Right atrium auricular region (tissue), 2 donors: ENCODE results near the gene MRPL2. TPM values are rescaled to one million over a fixed set of nuclear protein-coding genes. Genes with fewer than 3 reads are reported as not detected.
A peak's percentile ranks its signal among the peaks of the same experiment; 100 is the strongest.

Experiments
- DNase-seq: peaks from one replicate; pipeline ENCODE4 v3.0.0-alpha.2; 2019; ENCODE audit warnings: low spot score
- H3K27ac ChIP-seq, 2 donors: fragments of 200-600 bp; sonication (generic); 1 replicate in 1 of 2; 2 replicates in 1 of 2; pipeline ENCODE4 v1.5.1; 2016 to 2019
- H3K27me3 ChIP-seq, 2 donors: fragments of 200-600 bp; sonication (generic); one replicate each; pipeline versions ENCODE4 v1.5.1 to v1.6.0; 2017 to 2019
- H3K36me3 ChIP-seq: fragments of 200-600 bp; sonication (generic); one replicate; pipeline ENCODE4 v1.5.1; 2016
- H3K4me1 ChIP-seq, 2 donors: fragments of 200-600 bp; sonication (generic); one replicate each; pipeline versions ENCODE4 v1.5.1 to v1.6.0; 2017 to 2019
- H3K4me3 ChIP-seq, 2 donors: fragments of 200-600 bp; sonication (generic); 1 replicate in 1 of 2; 2 replicates in 1 of 2; pipeline ENCODE4 v1.5.1; 2017 to 2019; ENCODE audit warnings: mild to moderate bottlenecking in 1 of 2, moderate library complexity in 1 of 2
- H3K9me3 ChIP-seq, 2 donors: fragments of 200-600 bp; sonication (generic); one replicate each; pipeline ENCODE4 v1.5.1; 2019
- total RNA-seq, 2 donors: library from RNA; depleted of rRNA; stranded (reverse); fragments of >200 nt; gene quantifications; one replicate each; pipeline ENCODE4 v1.1.0, GENCODE V29; 2016
- TF ChIP-seq, protein P1 (sequence below), 2 donors: fragments of 200-600 bp; sonication (generic); IDR thresholded peaks; one replicate each; pipeline ENCODE4 v1.5.1; 2019; ENCODE audit warnings: antibody characterized with exemption in 2 of 2

The MRPL2 gene
- total RNA-seq, 2 donors from 2014 or later = 37.0 to 41.0 TPM

DNA sequence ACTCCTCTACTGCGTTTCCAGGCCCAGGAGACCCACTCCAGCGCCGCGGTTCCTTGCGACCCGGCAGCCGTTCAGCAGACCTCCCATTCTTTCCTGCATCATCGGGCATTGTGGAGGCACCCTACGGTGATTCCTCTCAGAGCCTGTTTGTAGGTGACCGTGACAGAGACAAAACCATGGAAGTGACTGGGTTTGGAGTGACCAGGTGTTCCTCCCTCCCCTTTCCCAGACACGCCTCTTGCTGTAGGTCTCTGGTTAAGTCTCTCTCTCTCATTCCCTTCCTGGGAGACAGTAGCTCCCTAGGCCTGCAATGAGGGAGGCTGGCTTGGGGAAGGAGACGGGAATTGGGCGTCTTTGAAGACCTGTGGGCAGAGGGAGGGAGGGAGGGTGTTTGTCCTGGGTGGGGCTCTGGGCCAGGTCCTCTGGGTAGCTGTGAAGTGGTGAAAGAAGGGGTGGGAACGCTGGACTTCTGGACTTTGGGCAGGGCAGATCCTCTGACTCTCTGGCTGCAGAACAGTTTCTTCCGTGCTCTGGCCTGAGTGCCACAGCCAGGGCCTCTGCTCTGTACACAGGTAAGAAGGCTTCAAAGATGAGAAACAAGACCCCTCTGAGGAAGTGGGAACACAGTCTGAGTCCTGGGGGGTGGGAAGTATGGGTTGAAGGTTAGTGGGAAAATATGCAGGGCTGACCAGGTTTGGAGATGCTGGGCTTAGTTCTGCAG lies 960 bp upstream of the MRPL2 start:
- no peak for DNase-seq
- peak overlapping the region; percentile 94 to 95 for H3K27ac ChIP-seq
- TF ChIP-seq, protein P1, sequence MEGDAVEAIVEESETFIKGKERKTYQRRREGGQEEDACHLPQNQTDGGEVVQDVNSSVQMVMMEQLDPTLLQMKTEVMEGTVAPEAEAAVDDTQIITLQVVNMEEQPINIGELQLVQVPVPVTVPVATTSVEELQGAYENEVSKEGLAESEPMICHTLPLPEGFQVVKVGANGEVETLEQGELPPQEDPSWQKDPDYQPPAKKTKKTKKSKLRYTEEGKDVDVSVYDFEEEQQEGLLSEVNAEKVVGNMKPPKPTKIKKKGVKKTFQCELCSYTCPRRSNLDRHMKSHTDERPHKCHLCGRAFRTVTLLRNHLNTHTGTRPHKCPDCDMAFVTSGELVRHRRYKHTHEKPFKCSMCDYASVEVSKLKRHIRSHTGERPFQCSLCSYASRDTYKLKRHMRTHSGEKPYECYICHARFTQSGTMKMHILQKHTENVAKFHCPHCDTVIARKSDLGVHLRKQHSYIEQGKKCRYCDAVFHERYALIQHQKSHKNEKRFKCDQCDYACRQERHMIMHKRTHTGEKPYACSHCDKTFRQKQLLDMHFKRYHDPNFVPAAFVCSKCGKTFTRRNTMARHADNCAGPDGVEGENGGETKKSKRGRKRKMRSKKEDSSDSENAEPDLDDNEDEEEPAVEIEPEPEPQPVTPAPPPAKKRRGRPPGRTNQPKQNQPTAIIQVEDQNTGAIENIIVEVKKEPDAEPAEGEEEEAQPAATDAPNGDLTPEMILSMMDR (IDR thresholded peaks at IDR 0.05) = no peak
- no peaks in the 10 kb centered on the region for H3K27me3 ChIP-seq
- H3K9me3 ChIP-seq = no peaks in the 10 kb centered on the region
- H3K36me3 ChIP-seq = peaks cover 47% of the 10 kb centered on the region
- peaks cover 0 to 46% of the 10 kb centered on the region in 2 donors for H3K4me1 ChIP-seq
- peak overlapping the region; percentile 95 to 98 for H3K4me3 ChIP-seq

DNA sequence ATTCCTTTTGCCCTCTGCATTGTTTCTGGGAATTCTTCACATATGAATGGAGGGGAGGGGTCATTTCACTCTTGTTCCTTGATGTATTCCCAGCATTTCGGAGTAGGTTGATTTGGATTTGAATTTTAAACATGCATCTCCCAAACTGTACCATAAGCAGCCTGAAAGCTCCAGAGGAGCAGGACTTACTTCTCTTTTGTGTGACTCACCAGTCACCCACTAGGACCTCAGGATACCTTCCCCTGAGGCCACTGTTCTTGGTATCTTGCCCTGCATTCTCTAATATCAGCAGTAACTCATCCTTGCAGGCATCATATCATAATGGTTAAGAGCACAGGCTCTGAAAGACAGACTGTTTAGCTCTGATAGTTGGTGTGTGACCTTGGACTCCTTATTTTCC lies 703 bp downstream of the MRPL2 start:
- H3K36me3 ChIP-seq = peaks cover 34% of the 10 kb centered on the region
- peak overlapping the region; percentile 95 to 98 for H3K4me3 ChIP-seq
- H3K9me3 ChIP-seq = no peaks in the 10 kb centered on the region
- DNase-seq = no peak
- H3K4me1 ChIP-seq = peaks cover 0 to 52% of the 10 kb centered on the region in 2 donors
- peak overlapping the region; percentile 94 to 95 for H3K27ac ChIP-seq
- TF ChIP-seq, protein P1 (IDR thresholded peaks at IDR 0.05) = no peak
- H3K27me3 ChIP-seq = no peaks in the 10 kb centered on the region

DNA sequence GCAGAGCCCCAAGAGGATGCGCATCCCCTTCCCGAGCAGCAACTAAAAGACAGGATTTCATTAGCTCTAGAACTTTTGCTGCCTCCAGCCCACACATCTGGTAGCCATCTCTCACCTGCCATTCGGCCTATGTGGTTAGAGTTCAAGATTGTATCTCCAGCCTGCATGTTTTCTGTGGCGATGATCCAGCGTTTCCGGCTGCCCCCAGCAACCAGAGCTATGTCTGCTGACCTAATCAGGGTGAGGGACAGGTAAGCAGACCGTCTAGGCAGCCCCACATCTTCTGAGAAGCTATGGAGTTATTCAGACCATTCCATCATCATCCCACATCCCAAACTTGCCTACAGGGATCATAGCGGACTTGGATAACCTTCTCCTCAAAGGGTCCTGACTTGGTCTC lies 3.3 kb downstream of the MRPL2 start:
- H3K9me3 ChIP-seq = no peaks in the 10 kb centered on the region
- no peaks in the 10 kb centered on the region for H3K27me3 ChIP-seq
- H3K4me3 ChIP-seq = no peak overlapping the region
- peaks cover 29% of the 10 kb centered on the region for H3K36me3 ChIP-seq
- TF ChIP-seq, protein P1 (IDR thresholded peaks at IDR 0.05) = no peak
- no peak for DNase-seq
- no peak overlapping the region for H3K27ac ChIP-seq
- peaks cover 0 to 48% of the 10 kb centered on the region in 2 donors for H3K4me1 ChIP-seq

DNA sequence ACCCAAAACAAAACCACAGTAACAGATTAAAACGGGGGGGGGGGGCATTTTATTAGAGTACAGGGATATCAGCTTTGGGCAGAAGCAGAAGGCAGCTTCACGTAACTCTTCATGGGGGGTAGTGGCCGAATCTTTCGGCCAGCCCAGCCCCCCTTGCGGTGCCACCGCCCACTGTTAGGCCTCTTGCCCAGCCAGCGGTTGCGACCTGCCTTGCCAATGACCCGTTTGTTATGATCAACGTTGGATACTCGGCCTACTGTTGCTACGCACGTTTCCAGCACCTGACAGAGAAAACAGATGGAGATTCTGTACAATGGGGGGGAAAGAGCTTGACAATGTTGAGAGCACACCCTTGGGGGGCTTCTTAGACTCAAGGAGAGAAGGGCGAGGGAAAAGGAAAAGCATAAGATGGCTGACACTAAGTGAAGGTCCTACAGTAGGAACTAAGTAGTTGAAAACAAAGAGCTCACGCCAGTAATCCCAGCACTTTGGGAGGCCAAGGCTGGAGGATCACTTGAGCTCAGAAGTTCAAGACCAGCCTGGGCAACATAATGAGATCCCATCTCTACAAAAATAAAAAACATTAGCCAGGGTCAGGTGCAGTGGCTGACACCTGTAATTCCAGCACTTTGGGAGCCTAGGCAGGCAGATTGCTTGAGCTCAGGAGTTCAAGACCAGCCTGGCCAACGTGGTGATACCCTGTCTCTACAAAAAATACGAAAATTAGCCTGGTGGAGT lies 4.9 kb downstream of the MRPL2 start:
- no peak for DNase-seq

DNA sequence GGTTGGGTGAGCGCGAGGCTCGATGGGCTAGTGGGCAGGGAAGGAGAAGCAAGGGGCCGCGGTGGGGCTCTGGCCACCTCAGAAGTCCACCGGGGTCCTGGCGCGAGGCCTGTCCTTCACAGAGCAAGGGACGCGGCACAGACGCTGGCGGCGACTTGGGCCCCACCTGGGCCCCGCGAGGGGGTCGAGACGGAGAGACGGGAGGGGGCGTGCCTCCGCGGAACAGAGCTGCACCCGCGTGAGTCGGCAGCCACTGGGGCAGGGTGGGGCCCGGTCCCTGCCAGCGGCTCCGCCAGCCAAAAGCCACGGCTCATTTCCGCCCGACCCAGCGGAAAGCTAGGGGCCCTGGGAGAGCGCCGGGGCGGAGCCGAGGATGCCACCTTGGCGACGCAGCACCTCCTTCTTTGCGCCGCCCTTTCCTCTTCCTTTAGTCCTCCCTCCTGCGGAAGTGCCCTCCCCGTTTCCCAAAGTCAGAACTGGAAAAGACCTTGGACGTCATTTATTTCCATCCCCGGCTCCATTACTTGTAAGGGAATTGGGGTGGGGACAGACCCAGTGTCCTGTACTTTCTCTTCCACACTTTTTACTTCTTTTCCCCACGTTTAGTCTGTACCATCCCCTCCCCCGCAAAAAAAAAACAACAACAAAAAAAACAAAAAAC lies 5.6 kb downstream of the MRPL2 start, which contains the start of gene CUL7:
CUL7 (minus strand) TSS at position 307 of the 661 bp plus-strand sequence. CDS start 1,063 bp downstream, outside the sequence.
- TF ChIP-seq, protein P1 (IDR thresholded peaks at IDR 0.05) = peak in 1 of 2 donors; percentile 38
- peak within 1 kb of the TSS; percentile 69 to 71 for H3K4me3 ChIP-seq
- peak; percentile 93 for DNase-seq
- no peaks in the 10 kb centered on the region for H3K27me3 ChIP-seq
- H3K27ac ChIP-seq = peak within 1 kb of the TSS; percentile 92 to 96
- H3K4me1 ChIP-seq = peaks cover 0 to 36% of the 10 kb centered on the region in 2 donors
- no peaks in the 10 kb centered on the region for H3K9me3 ChIP-seq
- peaks cover 39% of the 10 kb centered on the region for H3K36me3 ChIP-seq

More for the DNA sequence above, 4.9 kb downstream of the MRPL2 start:
- no peaks in the 10 kb centered on the region for H3K9me3 ChIP-seq
- TF ChIP-seq, protein P1 (IDR thresholded peaks at IDR 0.05) = no peak
- H3K4me3 ChIP-seq = peak overlapping the region; percentile 69 to 71
- H3K36me3 ChIP-seq = peaks cover 35% of the 10 kb centered on the region
- peak overlapping the region; percentile 92 to 96 for H3K27ac ChIP-seq
- peaks cover 0 to 38% of the 10 kb centered on the region in 2 donors for H3K4me1 ChIP-seq
- H3K27me3 ChIP-seq = no peaks in the 10 kb centered on the region
